ENCODE results near the gene LPAR3.
A peak's percentile ranks its signal among the peaks of the same experiment; 100 is the strongest.

The LPAR3 gene

GRCh38 chr1:84833194-84833593 lies 59.8 kb downstream of the LPAR3 start:
- FAIRE-seq: no peak
- DNase-seq (ENCODE audit: insufficient read length, low spot score): no peak

DNA sequence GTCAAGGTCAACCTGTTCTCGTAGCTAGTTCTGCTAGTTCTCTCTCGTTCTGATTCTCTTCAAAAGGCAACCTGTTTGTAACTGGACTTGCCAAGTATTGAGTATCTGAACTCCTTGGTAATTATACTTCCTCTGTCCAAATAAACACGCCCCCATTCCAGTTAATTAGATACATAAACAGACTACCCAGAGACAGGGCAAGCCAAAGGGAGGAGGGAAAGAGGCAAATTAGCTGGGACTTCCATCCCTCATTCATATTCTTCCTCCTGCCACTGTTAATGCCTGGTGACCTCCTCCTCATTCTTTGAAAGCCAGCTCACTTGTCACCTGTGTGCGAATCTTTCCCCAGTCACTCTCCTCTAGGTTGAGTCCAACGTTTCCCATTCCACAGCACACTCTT lies 62.9 kb downstream of the LPAR3 start:
- DNase-seq (ENCODE audit: insufficient read length, low spot score): no peak
- no peak for FAIRE-seq

DNA sequence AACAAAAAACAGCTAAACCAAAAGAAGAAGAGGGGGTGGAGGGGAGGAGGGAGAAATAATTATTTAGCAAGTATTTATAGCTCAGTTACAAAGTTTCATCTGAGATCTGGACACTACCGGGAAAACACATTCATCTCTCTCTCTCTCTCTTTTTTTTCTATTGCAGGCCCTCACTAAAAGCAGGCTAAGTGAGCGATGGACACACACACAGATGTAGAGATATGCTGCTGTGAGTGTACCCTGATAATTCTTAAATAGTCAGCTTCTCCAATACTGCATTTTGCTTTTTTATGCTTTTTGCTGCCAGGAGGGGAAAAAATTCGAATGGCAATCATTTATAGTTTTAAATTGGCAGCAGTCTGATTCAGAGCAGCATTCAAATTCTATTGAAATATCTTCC lies 65.0 kb downstream of the LPAR3 start:
- no peak for DNase-seq (ENCODE audit: insufficient read length, low spot score)
- no peak for FAIRE-seq

- DNase-seq (ENCODE audit: insufficient read length, low spot score) (no peak), FAIRE-seq (no peak)
Measured at GRCh38 chr1:84827555-84827954, 65.5 kb downstream of the LPAR3 start.

DNA sequence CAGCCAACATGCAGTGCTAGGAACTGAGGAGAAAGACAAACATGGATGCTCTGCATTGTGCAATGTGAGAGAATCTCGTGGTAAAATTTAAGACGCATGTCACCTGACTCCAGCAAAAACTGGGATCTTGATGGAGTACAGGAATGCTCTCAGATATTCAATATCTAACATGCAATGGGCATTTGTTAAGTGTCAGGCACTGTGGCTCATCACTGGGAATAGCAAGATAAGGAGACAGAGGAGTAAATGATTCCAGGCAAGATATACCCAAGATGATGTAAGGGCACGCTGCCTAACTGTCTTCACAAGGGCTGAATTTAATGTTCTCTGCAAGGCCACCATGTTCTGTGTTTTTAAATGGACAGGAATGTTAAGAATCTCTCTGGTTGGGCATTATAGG lies 67.8 kb downstream of the LPAR3 start:
- no peak for FAIRE-seq
- no peak for DNase-seq (ENCODE audit: insufficient read length, low spot score)

- no peak for DNase-seq (ENCODE audit: insufficient read length, low spot score)
- FAIRE-seq: no peak
Measured at GRCh38 chr1:84823991-84824390, 69.0 kb downstream of the LPAR3 start.

DNA sequence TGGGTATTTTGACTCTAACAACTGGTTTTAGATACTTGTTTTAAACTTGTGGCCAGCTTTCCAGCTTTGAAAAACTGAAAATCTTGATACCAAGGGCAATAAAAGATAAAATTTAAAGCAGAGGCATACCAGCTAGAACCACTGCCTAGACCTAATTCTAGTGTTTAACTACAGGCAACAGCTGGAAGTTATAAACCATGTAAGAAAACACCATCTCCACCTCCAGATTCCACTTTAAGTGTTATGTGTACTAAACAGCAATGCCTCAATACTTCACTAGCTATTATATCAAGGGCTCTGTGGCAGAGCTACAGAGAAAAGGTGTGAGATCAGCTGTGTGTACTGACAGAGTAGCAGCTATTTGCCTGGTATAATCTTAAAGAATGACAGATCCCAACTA lies 69.5 kb downstream of the LPAR3 start:
- DNase-seq (ENCODE audit: insufficient read length, low spot score) (no peak), FAIRE-seq (no peak)

GRCh38 chr1:84810343-84810742 lies 82.7 kb downstream of the LPAR3 start:
- DNase-seq (ENCODE audit: insufficient read length, low spot score) (no peak), FAIRE-seq (no peak)

- DNase-seq (ENCODE audit: insufficient read length, low spot score) (no peak), FAIRE-seq (no peak)
Measured at GRCh38 chr1:84809023-84809422, 84.0 kb downstream of the LPAR3 start.

DNA sequence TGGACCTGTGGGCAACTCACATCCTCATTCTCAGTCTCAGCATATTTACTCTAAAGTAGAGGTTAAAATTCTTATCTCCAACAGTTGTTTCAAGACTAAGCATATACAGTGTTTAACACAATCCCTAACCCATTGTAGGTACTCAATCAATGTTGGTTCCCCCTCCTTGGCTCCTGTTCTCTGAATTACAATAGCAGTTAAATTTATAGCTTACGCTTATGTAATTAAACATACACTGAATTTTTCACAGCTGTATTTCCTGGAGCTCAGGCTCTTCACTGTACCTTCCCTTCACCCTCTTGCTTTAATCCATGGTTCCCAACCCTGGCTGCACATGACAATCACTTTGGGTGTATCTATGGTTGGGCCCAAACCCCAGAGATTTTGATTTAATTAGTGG lies 89.4 kb downstream of the LPAR3 start:
- DNase-seq (ENCODE audit: insufficient read length, low spot score) (no peak), FAIRE-seq (no peak)

GRCh38 chr1:84802567-84803232 lies 90.3 kb downstream of the LPAR3 start:
- no peak for FAIRE-seq
- DNase-seq (ENCODE audit: insufficient read length, low spot score): no peak

- DNase-seq (ENCODE audit: insufficient read length, low spot score): no peak
- FAIRE-seq: no peak
Measured at GRCh38 chr1:84800090-84801073, 92.6 kb downstream of the LPAR3 start.

DNA sequence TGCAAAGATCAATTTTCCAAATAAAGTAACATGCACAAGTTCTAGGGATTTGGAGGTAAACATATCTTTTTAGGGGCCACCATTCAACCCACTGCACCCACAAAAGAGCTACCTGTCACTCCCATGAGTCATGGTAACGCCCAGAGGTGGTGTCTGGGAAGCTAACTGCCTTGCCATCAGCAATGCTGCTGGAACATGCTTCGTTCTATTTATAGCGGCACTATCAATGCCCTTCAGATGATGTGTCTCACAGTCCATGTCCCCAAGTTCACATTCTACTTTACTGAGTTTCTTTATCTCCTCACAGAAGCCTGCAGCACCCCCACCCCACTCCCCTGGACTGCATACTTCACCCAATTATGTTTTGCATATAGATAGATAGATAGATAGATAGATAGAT lies 95.4 kb downstream of the LPAR3 start:
- FAIRE-seq (no peak), DNase-seq (ENCODE audit: insufficient read length, low spot score) (no peak)

DNA sequence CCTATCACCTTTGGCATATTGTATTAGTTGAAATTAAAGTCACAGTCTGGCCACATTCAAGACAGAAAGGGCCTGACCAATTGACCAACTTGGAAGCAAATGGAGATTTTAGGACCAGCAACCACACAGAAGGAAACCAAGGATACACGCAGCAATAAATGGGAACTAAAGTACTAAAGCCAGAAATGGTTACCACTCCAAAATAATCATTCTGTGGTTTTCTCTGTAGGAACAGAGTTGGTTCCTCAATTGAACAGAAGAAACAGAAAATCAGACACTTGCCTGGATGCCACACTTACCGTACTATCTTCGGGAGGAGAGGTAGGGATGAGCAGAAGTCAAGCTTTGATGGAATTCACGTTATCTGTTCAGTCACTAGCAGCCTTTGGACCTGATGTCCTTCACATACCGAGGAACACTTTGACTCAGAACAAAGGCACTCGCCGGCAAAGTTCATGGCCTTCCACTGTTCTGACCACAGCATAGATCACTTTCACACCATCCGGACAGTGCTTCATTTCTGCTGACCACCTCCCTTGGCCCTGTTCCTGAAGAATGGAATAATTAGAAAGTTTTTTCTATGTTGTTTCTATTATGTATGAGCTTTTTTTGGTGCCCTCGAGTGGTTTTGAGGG lies 96.9 kb downstream of the LPAR3 start:
- no peak for FAIRE-seq
- no peak for DNase-seq (ENCODE audit: insufficient read length, low spot score)

DNA sequence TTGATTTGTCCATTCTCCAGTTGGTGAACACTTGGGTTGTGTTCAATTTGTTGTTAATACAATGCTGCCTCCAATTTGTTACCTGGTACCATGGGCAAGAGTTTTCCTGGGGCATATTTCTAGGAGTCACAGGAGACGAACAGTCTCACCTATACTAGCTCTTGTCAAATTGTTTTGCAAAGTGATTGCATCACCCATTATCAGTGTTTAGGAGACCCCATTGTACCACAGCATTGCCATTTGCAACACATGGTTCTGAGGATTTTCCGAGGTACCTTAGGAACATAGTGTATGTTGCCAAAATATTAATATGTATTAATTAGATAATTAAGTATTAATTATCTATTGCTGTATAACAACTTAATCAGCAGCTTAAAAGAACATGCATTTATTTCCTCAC lies 97.8 kb downstream of the LPAR3 start:
- DNase-seq (ENCODE audit: insufficient read length, low spot score) (no peak), FAIRE-seq (no peak)

- DNase-seq (ENCODE audit: insufficient read length, low spot score): no peak
- peak; percentile 40 for FAIRE-seq
Measured at GRCh38 chr1:84792421-84792820, 100.6 kb downstream of the LPAR3 start.

- no peak for DNase-seq (ENCODE audit: insufficient read length, low spot score)
- FAIRE-seq: no peak
Measured at GRCh38 chr1:84789014-84789413, 104.0 kb downstream of the LPAR3 start.

GRCh38 chr1:84785271-84786036 lies 107.6 kb downstream of the LPAR3 start:
- DNase-seq (ENCODE audit: insufficient read length, low spot score) (no peak), FAIRE-seq (no peak)

DNA sequence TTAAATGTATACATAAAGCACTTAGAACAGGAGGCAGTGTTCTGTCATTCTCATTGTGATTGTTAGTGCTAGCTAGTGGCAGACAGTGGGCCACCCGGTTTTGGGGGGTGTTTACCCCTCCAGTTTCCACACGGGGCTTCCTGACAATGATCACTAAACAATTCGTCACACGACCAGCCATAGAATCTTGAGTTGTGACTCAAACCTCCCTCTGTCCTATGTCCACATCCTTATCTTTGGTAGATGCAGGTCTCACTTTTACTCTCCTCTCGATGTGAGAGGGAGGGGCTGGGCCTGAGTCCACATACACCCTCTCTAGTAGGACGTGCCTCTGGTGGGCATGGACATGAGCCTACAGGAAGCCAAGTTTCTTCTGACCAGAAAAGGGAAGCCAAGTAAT lies 110.1 kb downstream of the LPAR3 start:
- FAIRE-seq (no peak), DNase-seq (ENCODE audit: insufficient read length, low spot score) (no peak)

GRCh38 chr1:84781946-84782771 lies 110.8 kb downstream of the LPAR3 start:
- FAIRE-seq (peak; percentile 52), DNase-seq (ENCODE audit: insufficient read length, low spot score) (peak; percentile 46)

Data from GM19239 (cell line).